ENCODE data around the gene TRIP4. TPM values are rescaled to one million over a fixed set of nuclear protein-coding genes. Genes with fewer than 3 reads are reported as not detected.

The TRIP4 gene
- total RNA-seq, 1 experiment from 2014 or later, result 28.5 TPM

- TF ChIP-seq, protein P1, sequence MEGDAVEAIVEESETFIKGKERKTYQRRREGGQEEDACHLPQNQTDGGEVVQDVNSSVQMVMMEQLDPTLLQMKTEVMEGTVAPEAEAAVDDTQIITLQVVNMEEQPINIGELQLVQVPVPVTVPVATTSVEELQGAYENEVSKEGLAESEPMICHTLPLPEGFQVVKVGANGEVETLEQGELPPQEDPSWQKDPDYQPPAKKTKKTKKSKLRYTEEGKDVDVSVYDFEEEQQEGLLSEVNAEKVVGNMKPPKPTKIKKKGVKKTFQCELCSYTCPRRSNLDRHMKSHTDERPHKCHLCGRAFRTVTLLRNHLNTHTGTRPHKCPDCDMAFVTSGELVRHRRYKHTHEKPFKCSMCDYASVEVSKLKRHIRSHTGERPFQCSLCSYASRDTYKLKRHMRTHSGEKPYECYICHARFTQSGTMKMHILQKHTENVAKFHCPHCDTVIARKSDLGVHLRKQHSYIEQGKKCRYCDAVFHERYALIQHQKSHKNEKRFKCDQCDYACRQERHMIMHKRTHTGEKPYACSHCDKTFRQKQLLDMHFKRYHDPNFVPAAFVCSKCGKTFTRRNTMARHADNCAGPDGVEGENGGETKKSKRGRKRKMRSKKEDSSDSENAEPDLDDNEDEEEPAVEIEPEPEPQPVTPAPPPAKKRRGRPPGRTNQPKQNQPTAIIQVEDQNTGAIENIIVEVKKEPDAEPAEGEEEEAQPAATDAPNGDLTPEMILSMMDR (IDR thresholded peaks at IDR 0.05; ENCODE audit: unreplicated experiment), result no peak
- no peaks in the 10 kb centered on the region for H3K27me3 Mint-ChIP-seq (ENCODE audit: unreplicated experiment)
- intact Hi-C loops (cut with micrococcal nuclease; ENCODE audit: unreplicated experiment), result no loop called here
- H3K36me3 Mint-ChIP-seq (ENCODE audit: insufficient read depth, unreplicated experiment), result no peaks in the 10 kb centered on the region
- H3K4me3 Mint-ChIP-seq (ENCODE audit: low read depth, unreplicated experiment), result no peak overlapping the region
- no TSS peak for BruUV-seq (replicated peaks)
- H3K4me1 Mint-ChIP-seq (ENCODE audit: low read depth, unreplicated experiment), result peaks cover 9% of the 10 kb centered on the region
- H3K9me3 Mint-ChIP-seq (ENCODE audit: low read depth, unreplicated experiment), result no peaks in the 10 kb centered on the region
- DNase-seq, result no peak
- CTCF ChIA-PET, result no interaction called here
- H3K27ac Mint-ChIP-seq (ENCODE audit: unreplicated experiment), result no peak overlapping the region
These were observed 66.0 kb downstream of the TRIP4 start for GRCh38 chr15:64453689-64454037.

DNA sequence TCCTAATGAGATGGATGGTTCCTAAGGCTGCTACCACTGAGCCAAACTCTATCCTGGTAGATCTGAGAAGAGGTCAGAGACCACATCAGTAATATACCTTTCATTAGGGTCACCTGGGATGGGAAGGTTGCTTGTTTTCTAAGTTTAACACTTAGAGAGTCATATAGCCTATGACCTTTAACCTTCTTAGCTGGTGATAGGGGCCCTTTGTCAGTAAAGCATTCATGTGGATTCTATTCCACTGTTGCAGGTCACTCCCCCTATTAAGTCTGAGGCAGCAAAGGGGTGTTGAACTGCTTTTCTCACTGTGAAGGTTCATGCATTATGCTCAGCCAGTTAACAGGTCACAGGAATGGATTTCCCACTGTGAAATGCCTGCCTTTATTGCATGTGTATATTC is 66.6 kb downstream of the TRIP4 start:
- Mint-ChIP-seq H3K27ac (ENCODE audit: unreplicated experiment) (no peak overlapping the region), H3K9me3 (ENCODE audit: low read depth, unreplicated experiment) (no peaks in the 10 kb centered on the region), H3K36me3 (ENCODE audit: insufficient read depth, unreplicated experiment) (no peaks in the 10 kb centered on the region), H3K27me3 (ENCODE audit: unreplicated experiment) (no peaks in the 10 kb centered on the region), H3K4me3 (ENCODE audit: low read depth, unreplicated experiment) (no peak overlapping the region), H3K4me1 (ENCODE audit: low read depth, unreplicated experiment) (peaks cover 11% of the 10 kb centered on the region)
- no TSS peak for BruUV-seq (replicated peaks)
- CTCF ChIA-PET, result no interaction called here
- TF ChIP-seq, protein P1 (IDR thresholded peaks at IDR 0.05; ENCODE audit: unreplicated experiment), result no peak
- intact Hi-C loops (cut with micrococcal nuclease; ENCODE audit: unreplicated experiment), result no loop called here
- DNase-seq, result no peak

DNA sequence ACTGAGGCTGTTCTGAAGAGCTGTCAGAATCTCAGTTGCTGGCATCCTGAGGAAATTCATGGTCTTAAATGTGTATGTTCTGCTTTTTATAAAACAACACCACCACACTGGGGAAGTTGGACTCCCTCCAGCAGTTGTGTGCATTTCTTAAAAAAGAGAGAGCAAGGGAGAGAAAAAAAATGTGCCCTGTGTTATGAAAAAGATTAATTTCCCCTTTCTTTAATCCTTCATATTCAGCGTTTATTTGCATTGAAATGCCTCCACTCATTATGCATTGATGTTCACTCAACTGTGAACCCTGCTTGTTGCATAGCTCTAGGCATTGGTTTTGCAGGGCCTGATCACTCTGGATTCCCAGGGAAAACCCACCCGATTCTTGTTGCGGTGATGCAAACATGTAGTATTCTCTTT is 68.3 kb downstream of the TRIP4 start:
- H3K27ac Mint-ChIP-seq (ENCODE audit: unreplicated experiment), result no peak overlapping the region
- TF ChIP-seq, protein P1 (IDR thresholded peaks at IDR 0.05; ENCODE audit: unreplicated experiment), result no peak
- H3K4me1 Mint-ChIP-seq (ENCODE audit: low read depth, unreplicated experiment), result peaks cover 21% of the 10 kb centered on the region
- H3K4me3 Mint-ChIP-seq (ENCODE audit: low read depth, unreplicated experiment), result no peak overlapping the region
- H3K27me3 Mint-ChIP-seq (ENCODE audit: unreplicated experiment), result no peaks in the 10 kb centered on the region
- DNase-seq, result no peak
- peaks cover 14% of the 10 kb centered on the region for H3K36me3 Mint-ChIP-seq (ENCODE audit: insufficient read depth, unreplicated experiment)
- BruUV-seq (replicated peaks), result no TSS peak
- intact Hi-C loops (cut with micrococcal nuclease; ENCODE audit: unreplicated experiment), result no loop called here
- CTCF ChIA-PET, result interaction anchor here (1.4 kb wide), 1 partner anchor 12 kb away, joined by 3 read pairs; no protein-coding TSS in a partner anchor
- no peaks in the 10 kb centered on the region for H3K9me3 Mint-ChIP-seq (ENCODE audit: low read depth, unreplicated experiment)

GRCh38 chr15:64456634-64457108 is 69.0 kb downstream of the TRIP4 start:
- intact Hi-C loops (cut with micrococcal nuclease; ENCODE audit: unreplicated experiment), result no loop called here
- CTCF ChIA-PET, result interaction anchor here (1.4 kb wide), 1 partner anchor 12 kb away, joined by 3 read pairs; no protein-coding TSS in a partner anchor
- no peaks in the 10 kb centered on the region for H3K27me3 Mint-ChIP-seq (ENCODE audit: unreplicated experiment)
- no peaks in the 10 kb centered on the region for H3K9me3 Mint-ChIP-seq (ENCODE audit: low read depth, unreplicated experiment)
- H3K4me1 Mint-ChIP-seq (ENCODE audit: low read depth, unreplicated experiment), result peaks cover 23% of the 10 kb centered on the region
- no peak for DNase-seq
- no peak overlapping the region for H3K27ac Mint-ChIP-seq (ENCODE audit: unreplicated experiment)
- H3K4me3 Mint-ChIP-seq (ENCODE audit: low read depth, unreplicated experiment), result no peak overlapping the region
- peaks cover 21% of the 10 kb centered on the region for H3K36me3 Mint-ChIP-seq (ENCODE audit: insufficient read depth, unreplicated experiment)
- no TSS peak for BruUV-seq (replicated peaks)
- TF ChIP-seq, protein P1 (IDR thresholded peaks at IDR 0.05; ENCODE audit: unreplicated experiment), result no peak
